Right renal cortex interstitium (tissue), 3 donors: ENCODE measurements around the gene CFAP44. TPM values are rescaled to one million over a fixed set of nuclear protein-coding genes. Genes with fewer than 3 reads are reported as not detected.
"Not testable (repeated sequence)": the region's sequence is repeated elsewhere in the genome, so short reads cannot be mapped to it uniquely, and the experiment has no call there.

Experiments used
- DNase-seq, 3 donors: peaks; one replicate each; pipeline ENCODE4 v3.0.0-alpha.2; 2013; ENCODE audit warnings: low read depth in 3 of 3, low spot score in 2 of 3
- polyA plus RNA-seq, 3 donors: library from polyadenylated mRNA; unstranded; fragments of 120-200 nt; gene quantifications; one replicate each; pipeline ENCODE4 v1.2.1, GENCODE V29; 2013; ENCODE audit not compliant: insufficient read length in 3 of 3

The CFAP44 gene, protein sequence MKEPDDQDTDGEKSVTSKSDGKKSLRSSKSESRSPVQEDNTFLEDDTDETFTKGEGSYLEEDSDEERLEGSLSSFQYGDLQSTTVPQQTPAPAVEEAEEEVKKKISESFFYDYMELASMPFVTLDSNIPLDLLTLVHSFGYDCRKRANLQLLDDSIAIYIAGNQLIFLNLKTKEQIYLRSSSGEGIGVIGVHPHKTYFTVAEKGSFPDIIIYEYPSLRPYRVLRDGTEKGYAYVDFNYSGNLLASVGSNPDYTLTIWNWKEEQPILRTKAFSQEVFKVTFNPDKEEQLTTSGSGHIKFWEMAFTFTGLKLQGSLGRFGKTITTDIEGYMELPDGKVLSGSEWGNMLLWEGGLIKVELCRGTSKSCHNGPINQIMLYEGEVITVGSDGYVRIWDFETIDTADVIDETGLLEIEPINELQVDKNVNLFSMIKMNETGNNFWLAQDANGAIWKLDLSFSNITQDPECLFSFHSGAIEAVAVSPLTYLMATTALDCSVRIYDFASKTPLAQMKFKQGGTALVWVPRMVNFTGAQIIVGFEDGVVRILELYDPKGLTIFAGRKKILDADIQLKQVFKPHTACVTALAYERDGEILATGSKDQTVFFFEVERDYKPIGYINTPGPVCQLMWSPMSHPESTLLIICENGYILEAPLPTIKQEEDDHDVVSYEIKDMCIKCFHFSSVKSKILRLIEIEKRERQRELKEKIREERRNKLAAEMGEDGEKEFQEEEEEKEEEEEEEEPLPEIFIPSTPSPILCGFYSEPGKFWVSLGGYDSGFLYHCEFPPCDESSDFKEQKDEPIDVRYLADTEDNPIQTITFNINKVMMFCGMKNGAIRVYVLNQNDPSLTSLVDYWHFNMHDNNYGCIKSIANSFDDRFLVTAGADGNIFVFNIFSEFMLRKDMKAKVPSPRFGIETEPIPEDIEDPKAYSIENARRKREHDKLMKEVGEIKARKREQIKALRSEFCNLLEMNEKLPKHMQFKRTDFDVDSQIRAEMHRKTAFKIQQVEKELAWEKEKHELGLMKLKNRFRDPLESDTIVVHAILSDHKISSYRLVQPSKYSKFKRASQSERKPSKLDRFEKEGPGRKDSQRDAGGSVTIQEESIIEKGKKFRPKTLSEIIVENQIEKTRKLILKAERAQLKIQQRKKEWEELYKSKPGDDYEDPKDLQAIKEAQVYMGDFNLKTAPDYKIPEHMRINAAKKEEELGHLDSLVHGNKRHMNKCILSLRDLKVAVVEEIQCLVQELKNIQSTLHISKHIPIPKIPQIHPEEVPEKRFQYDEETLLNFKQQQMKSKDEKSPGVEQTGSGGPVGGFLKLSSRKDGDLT (N-terminal part only)
- polyA plus RNA-seq: 10 to 100 TPM; 16.2 to 17.7 (median 17.0) TPM

DNA sequence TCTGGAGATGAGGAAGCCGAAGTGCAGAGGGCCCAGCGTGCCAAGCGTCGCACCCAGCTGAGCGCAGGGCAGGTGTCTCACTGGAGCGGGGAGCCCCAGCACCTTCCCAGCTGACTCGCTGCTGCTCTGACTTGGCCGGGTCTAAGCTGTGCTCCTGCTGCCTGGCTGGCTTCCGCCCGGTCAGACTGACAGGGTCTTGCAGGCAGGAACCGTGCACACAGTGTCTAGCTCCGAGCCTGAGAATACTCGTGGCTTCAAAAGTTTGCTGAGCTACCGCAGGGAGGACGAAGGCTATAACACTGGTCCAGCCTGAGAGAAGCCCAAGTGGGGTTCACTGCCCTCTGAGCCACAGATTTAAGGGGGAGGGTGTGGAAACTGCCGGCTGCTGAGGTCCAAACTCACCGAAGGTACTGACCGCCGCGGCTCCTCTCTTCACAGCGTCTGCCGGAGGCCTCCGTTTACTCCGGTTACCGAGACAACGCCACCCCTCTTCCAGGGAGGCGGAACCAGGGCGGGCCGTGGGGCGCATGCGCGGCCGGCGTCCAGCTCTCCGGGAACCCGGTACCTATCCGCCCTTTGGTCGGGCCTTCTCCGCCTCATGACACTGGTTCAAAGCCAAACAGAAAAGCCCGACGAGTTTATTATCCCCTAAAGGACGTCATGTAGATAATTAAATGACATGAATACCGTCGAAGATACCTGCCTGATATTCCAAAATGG is at the start of gene CFAP44:
TSS of gene CFAP44 (minus strand) at position 443 of the 720 bp plus-strand sequence. CDS start 7,829 bp downstream, outside the sequence.
- DNase-seq: peak; percentile 68 to 71 (median 69)

- DNase-seq: no peak
Measured at GRCh38 chr3:113485161-113485609, 43.9 kb upstream of the CFAP44 start.

- DNase-seq: no peak
Measured at GRCh38 chr3:113468539-113468938, 27.2 kb upstream of the CFAP44 start.

DNA sequence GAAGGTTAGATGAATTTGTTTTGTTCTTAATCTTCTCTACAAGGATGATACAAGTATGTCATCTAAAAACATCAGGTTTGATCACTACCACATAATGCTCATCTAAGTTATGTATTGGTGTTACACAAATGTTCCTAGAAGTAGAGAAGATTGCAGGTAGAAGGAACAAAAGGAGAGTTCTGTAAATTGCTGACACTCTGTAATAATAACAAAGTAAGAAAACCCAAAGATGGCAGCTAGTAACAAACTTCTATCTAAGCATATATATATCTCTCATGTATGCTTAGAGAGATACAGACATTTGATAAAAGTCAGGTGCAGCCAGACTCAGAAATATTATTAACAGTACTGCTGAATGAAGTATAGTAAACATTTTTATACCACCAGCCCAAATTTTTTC is 20.2 kb upstream of the CFAP44 start:
- DNase-seq: no peak

DNA sequence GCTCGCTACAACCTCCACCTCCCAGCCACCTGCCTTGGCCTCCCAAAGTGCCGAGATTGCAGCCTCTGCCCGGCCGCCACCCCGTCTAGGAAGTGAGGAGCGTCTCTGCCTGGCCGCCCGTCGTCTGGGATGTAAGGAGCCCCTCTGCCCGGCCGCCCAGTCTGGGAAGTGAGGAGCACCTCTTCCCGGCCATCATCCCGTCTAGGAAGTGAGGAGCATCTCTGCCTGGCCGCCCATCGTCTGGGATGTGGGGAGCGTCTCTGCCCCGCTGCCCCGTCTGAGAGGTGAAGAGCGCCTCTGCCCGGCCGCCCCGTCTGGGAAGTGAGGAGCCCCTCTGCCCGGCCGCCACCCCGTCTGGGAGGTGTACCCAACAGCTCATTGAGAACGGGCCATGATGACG is 17.3 kb upstream of the CFAP44 start:
- not testable (repeated sequence) for DNase-seq

- no peak for DNase-seq
Measured at GRCh38 chr3:113455446-113455845, 14.2 kb upstream of the CFAP44 start.

GRCh38 chr3:113454630-113455029 is 13.3 kb upstream of the CFAP44 start:
- DNase-seq: no peak

DNA sequence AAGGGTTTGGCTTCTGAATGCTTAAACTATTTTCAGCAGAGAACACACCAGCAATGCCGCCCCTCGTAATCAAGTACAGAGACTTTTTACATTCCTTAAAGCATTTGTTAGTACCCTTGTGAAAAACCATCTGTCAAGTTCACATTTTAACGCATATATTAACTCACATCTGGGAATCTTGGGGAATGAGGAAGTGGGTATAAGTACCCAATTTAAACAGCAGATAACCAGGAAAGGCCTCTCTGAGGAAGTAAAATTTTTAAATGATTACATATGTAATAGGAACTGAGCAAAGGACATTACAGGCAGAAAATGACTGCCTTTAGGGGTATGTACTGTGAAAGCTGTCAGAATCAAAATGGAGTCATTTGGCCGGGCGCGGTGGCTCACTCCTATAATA is 12.8 kb upstream of the CFAP44 start:
- no peak for DNase-seq

DNA sequence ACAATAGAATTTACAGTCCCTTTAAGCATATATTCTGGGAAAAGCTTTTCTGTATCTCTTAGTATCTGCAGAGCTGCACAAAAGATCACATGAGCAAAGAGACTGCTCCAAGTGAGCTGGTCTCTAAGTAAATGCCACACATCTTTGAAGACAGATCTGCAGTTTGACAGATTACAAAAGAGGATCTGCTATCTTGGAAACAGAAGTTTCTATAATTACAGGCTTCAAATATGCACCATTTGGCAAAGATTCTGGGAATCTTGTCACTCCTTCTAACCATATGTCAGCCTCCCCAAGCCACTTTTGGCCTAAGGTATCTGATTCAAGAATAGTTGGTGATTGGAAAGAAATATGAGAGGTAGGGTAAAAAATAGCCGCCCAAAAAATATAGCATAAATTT is 9.6 kb upstream of the CFAP44 start:
- no peak for DNase-seq

DNA sequence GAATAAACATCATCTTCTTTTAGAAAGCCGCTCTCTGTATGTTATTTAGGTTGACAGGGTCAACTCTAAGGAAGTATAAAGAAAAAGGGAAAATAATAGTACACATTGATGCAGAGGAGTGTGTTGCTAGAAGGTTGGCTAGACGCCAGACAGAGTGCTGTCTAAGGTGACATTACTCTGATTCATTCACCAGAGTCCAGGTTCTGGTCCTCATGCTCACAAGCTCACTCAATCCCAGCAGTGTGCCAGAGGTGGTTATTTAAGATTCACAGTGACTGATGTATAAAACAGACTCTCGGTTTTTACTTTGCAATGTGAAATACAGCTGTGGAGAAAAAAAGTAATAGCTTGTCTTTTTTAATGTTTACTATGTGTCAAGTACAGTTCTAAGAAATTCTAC is 1.7 kb downstream of the CFAP44 start:
- DNase-seq: no peak

DNA sequence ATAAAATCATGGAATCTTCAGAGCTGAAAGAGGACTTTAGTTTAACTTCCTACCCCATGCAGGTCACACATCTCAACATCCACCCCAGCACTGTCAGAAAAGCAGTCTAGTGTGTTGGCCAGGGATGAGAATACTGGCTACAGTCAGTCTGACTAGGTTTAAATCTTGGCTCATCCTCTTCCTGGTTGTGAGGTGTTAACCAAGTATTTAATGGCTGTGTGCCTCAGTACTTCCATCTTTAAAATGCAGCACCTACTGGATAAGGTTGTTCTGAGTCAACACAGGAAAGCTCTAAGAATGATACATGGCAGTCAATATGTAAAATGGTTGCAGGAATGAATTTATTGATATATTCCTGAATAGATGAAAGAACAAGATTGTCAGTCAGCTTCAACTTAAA is 3.1 kb downstream of the CFAP44 start:
- no peak for DNase-seq

GRCh38 chr3:113437411-113437810 is 3.9 kb downstream of the CFAP44 start:
- no peak for DNase-seq

DNA sequence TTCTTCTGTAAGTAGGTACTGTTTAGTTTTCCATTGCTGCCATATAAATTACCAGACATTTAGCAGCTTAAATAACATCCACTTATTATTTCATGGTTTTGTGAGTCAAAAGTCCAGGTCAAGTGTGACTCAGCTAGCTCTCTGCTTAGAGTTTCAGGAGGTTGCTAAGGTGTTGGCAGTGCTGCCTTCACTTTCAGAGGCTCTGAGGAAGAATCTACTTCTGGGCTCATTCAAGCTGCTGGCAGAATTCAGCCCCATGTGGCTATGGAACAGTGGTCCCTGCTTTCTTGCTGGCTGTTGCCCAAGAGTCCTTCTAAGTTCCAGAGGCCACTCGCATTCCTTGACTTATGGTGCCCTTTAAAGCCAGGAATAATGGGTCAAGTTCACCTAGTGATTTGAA is 4.5 kb downstream of the CFAP44 start:
- no peak for DNase-seq

DNA sequence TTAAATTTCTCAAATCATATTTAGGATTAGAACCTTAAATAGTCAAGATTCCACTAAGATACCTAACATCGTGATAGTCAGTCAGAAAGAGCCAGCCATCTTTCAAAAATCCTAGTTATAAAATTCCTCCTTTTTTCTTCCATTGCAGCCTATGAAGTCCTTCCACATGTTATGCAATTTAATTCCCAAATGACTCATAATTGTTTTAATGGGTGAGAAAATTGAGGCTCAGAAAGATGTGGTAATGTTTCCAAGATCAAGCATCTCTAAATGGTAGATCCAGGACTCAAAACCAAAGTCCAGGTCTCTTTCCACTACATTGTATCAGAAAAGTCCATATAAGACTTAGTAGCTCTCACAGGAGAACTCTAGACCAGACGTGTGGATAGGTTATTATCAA is 9.5 kb downstream of the CFAP44 start:
- DNase-seq: no peak

- DNase-seq: no peak
Measured at GRCh38 chr3:113428581-113428980, 12.7 kb downstream of the CFAP44 start.

GRCh38 chr3:113423699-113424098 is 17.6 kb downstream of the CFAP44 start:
- no peak for DNase-seq

DNA sequence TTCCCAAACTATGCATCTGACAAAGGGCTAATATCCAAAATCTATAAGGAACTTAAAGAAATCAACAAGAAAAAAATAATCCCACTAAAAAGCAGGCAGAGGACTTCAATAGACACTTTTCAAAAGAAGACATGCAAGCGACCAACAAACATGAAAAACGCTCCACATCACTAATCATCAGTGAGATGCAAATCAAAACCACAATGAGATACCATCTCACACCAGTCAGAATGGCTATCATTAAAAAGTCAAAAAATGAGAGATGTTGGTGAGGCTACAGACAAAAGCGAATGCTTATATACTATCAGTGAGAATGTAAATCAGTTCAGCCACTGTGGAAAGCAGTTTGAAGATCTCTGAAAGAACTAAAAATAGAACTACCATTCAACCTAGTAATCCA is 20.2 kb downstream of the CFAP44 start:
- DNase-seq: no peak

DNA sequence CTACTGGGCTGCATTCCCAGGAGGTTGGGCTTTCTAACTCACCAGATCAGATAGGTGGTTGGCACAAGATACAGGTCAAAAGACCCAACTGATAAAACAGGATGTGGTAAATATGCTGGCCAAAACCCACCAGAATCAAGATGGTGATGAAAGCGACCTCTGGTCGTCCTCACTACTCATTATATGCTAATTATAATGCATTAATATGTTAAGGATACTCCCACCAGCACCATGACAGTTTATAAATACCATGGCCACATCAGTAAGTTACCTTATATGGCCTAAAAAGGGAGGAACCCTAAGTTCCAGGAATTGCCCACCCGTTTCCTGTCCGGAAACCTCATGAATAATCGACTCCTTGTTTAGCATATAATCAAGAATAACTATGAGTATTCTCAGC is 31.6 kb downstream of the CFAP44 start:
- no peak for DNase-seq

- no peak for DNase-seq
Measured at GRCh38 chr3:113405180-113405579, 36.1 kb downstream of the CFAP44 start.

DNA sequence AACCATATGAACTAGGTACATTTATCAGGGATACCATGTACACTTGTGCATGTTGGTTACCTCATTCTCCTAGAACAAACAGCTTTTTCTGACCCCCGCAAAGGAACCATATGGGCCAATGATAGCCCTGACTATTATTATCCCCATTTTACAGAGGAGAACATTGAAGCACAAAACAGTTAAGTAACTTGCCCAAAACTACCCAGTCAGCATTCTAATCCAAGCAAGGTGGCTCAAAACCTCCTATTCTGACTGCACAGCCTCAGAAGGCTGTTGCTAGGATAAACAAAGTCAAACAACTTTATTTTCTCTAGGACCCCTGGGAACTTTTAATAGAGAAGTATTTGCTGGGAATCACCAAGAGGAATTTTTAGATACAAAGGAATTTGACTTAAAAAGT is 36.7 kb downstream of the CFAP44 start:
- DNase-seq: no peak
